Hepatocyte (in vitro differentiated cells): Measurements from ENCODE around the gene HM13.
A peak's percentile ranks its signal among the peaks of the same experiment; 100 is the strongest.

Source experiments
- CTCF ChIP-seq: fragments of 200-600 bp; sonication (generic); IDR thresholded peaks from 2 replicates; pipeline ENCODE4 v1.5.1; 2016; ENCODE audit warnings: antibody characterized with exemption, mild to moderate bottlenecking; ENCODE audit not compliant: poor library complexity
- EZH2 ChIP-seq: fragments of 200-600 bp; sonication (generic); IDR thresholded peaks from 2 replicates; pipeline ENCODE4 v1.6.1; 2016; ENCODE audit warnings: antibody characterized with exemption, mild to moderate bottlenecking, borderline replicate concordance
- EZH2phosphoT487 ChIP-seq: fragments of 200-600 bp; sonication (generic); IDR thresholded peaks from one replicate; pipeline ENCODE4 v1.6.1; 2018; ENCODE audit warnings: antibody characterized with exemption, mild to moderate bottlenecking, low read depth, moderate library complexity; ENCODE audit not compliant: unreplicated experiment, severe bottlenecking

GRCh38 chr20:31560094-31560745, 46.0 kb downstream of the HM13 start:
- TF ChIP-seq CTCF (peak; percentile 98), EZH2 (no peak), EZH2phosphoT487 (no peak)
